HuH-7 (cell line): ENCODE results near the gene TNFRSF25.
"Not testable (repeated sequence)": the region's sequence is repeated elsewhere in the genome, so short reads cannot be mapped to it uniquely, and the experiment has no call there.

Experiments
- DNase-seq: peaks from one replicate; pipeline ENCODE4 v3.0.0; 2011; ENCODE audit warnings: low spot score

Gene TNFRSF25

DNA sequence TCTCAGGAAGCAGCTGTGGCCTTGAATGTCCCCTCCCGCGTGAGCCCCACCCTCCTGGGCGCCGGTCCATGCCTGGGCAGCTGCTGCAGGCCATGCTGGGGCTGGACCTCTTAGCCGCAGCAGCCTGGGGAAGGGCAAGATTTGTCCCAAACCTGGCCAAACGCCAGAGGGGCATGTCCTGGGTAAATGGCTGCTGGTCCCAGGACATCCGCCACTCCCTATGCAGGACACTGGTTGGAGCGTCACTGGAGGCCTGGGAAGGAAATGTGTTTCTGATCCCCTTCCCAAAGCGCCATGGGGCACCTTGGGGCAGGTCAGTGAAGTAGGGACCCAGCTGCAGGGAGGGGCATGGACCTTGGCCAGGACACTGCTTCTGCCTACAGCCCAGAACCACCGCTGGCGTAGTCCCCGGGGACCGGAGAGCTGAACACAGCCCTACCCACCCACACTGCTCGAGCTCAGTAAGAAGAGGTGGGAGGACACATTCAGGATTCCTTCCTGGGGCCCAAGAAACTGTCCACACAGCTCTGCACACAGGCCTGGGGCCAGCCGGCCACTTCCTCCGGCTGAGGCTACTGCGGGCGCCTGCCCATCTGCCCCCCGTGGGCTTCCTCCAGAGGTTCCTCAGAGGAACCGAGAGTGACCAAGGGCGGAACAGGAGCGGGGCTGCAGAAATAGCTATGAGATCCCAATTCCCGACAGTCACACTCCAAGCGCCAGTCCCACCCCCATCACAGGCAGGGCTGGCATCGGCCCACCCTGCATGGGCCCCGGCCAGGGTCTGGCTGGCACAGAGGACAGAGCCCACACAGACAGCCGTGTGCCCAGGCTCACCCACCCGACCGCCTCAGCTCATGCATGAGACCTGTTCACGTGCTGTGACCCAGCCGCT is 36.3 kb upstream of the TNFRSF25 start:
- no peak for DNase-seq

DNA sequence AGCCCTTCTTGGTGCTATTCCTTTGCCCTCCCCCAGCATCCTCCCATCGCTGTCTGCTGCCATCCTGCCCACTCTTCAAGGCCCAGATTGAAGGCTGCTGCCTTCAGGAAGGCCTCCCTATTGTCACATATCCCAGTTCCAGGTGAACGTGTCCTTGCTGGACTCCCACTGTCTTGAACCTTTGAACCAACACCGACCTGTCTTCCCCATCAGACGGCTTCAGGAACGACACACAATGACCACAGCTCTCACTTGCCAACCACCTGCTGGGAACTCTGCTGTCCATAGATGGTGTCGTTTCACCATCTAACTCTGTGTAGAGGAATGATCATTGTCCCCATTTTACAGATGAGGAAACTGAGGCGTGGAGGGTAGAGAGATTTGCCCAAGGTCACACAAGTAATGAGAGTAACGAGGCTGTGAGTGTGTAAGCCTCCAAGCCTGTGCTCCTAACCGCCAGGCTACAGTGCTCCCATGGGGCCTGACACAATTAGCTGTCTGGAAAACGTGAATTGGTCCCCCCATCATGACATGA is 35.4 kb upstream of the TNFRSF25 start:
- DNase-seq = no peak

- no peak for DNase-seq
These were observed 34.7 kb upstream of the TNFRSF25 start for GRCh38 chr1:6500544-6501278.

- DNase-seq = no peak
These were observed 33.3 kb upstream of the TNFRSF25 start for GRCh38 chr1:6499296-6499695.

- no peak for DNase-seq
These were observed 32.7 kb upstream of the TNFRSF25 start for GRCh38 chr1:6498576-6499111.

DNA sequence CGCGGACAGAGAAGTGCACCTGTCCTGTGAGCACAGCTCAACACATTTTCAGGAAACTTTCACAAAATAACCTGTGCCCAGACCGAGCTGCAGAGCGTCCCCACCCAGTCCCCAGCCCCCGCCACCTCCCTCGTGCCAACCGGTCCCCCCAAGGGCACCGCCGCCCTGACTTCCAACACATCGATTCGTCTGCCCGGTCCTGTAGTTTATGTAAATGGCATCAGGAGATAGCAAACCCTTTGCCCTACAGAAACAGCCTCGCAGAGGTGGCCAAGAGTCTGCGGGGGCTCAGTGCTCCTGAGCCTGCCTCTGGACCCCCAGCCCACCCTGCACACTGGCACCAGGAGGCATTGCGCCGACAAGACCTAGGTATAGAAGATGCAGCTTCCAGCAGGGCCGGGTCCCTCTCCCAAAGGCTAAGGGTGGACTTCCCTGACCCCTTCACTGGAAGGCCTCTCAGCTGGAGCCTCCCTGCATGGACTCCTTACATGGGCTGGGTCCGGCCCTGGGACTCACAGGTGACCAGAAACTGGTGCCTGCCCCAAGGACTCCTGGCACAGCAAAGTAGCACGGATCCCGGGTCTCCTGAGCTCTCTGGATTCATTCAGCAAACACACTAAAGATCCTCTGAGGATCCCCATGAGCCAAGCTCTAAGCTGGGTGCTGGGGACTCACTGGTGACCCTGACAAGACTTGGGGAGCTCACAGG is 32.0 kb upstream of the TNFRSF25 start:
- no peak for DNase-seq

DNA sequence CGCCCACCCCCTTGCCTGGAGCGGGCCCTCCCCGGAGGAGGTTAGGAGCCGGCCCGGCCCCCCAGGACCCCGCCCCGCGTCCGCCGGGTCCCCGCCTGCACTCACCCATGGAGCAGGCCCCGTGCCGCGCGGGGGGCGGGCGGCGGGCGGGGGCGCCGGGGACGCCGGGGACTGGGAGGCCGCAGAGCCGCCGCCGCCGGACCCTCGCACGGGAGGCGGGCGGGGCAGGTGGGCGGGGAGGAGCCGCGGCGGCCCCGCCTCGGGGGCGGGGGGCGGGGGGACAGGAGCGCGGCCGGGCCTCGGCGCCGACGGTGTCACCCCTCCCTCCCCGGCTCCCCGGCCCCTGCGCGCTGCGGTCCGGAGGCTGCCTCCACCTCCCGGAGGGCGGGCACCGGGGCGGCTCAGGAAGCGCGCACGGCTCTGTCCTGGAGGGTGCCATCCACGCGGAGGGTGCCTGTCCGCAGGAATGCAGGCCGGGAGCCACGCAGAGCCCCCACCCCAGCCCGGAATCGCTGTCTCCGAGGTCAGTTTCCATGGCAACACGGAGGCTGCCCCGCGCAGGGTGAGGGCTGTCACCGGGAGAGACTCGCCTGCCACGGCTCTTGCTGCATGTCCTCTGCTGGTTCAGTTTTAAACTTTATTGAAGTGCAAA is 31.4 kb upstream of the TNFRSF25 start:
- peak; percentile 77 for DNase-seq

GRCh38 chr1:6496890-6497214 is 30.9 kb upstream of the TNFRSF25 start:
- no peak for DNase-seq

DNA sequence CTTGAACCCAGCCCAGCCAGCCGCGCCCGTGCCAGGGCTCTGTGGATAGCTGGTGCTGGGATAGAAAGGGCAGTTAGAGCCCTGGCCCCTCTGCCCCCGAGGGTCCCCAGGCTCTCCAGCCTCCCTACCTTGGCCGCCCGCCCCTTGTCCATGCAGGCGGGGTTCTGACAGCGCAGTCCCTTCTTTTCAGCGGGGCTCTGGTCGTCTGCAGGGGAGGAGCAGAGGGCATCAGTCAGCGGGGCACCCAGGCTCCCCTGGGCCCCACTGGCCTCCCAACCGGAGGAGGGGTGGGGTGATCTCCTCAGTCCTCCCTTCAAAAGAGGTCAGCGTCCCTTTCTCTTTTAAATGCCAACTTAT is 30.4 kb upstream of the TNFRSF25 start:
- no peak for DNase-seq

- no peak for DNase-seq
These were observed 29.8 kb upstream of the TNFRSF25 start for GRCh38 chr1:6495540-6496364.

GRCh38 chr1:6495041-6495441 is 29.1 kb upstream of the TNFRSF25 start:
- no peak for DNase-seq

DNA sequence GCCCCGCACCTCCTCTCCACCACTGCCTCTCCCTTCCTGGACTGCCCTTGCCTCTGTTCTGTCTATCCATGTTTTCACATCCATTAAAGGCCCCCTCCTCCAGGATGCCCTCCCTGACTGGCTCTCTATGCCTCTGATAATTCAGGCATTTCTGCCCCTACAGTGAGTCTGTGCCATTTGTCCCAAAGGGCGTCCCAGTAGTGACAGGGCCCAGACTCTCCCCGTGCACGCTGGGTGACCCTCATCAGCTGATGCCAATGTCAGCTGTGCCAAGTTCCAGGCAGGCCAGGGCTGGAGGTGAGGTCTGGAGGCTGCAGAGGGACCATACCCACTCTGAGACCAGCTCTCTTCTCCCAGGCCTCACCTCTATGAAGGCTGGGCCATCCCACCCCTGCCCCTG is 28.7 kb upstream of the TNFRSF25 start:
- no peak for DNase-seq

DNA sequence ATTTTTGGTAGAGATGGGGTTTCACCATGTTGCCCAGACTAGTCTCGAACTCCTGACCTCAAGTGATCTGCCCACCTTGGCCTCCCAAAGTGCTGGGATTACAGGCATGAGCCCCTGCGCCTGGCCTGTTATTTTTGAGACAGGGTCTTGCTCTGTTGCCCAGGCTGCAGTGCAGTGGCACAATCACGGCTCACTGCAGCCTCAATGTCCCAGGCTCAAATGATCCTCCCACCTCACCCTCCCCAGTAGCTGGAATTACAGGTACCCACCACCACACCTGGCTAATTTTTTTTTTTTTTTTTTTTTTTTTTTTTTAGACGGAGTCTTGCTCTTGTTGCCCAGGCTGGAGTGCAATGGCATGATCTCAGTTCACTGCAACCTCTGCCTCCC is 27.9 kb upstream of the TNFRSF25 start:
- not testable (repeated sequence) for DNase-seq

DNA sequence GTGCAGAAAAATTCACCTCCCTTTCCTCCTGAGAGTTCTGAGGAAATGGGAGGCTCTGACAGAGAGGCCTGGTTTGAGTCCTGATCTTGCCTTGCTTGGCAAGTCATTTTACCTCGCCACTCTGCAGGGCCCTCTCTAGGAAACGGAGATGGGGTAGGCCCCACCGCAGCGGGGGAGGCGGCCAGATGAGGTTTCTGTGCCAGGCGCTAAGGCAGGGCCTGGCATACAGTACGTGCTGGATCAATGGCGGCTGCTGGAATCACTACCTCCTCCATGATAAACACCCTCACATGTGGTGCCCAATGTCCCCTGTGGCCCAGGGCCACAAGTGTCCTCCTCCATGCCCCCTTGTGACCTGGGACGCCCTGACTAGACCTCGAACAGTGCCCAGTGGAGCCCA is 26.0 kb upstream of the TNFRSF25 start:
- no peak for DNase-seq

- DNase-seq = no peak
These were observed 25.5 kb upstream of the TNFRSF25 start, which contains the start of gene PLEKHG5 for GRCh38 chr1:6491480-6491962. PLEKHG5 (minus strand) TSS chr1:6491667; CDS start chr1:6477571, 14,096 bp downstream.

DNA sequence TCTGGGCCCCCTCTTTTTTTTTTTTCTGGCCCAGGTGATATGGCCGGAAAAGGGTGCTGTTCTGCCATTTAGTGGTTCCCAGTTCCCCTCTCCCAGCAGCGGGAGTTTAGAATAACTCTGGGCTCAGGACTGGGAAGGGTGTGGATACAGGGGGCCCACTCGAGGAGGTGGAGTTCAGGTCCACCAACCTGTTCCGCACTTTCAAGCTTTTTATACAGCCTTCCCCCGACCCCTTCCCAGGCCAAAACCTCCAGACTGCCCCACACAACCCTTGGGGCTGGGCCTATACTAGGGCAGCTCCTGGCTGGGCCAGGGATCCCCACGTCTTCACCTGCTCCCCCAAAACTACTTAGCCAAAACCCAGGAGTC is 25.1 kb upstream of the TNFRSF25 start:
- no peak for DNase-seq

DNA sequence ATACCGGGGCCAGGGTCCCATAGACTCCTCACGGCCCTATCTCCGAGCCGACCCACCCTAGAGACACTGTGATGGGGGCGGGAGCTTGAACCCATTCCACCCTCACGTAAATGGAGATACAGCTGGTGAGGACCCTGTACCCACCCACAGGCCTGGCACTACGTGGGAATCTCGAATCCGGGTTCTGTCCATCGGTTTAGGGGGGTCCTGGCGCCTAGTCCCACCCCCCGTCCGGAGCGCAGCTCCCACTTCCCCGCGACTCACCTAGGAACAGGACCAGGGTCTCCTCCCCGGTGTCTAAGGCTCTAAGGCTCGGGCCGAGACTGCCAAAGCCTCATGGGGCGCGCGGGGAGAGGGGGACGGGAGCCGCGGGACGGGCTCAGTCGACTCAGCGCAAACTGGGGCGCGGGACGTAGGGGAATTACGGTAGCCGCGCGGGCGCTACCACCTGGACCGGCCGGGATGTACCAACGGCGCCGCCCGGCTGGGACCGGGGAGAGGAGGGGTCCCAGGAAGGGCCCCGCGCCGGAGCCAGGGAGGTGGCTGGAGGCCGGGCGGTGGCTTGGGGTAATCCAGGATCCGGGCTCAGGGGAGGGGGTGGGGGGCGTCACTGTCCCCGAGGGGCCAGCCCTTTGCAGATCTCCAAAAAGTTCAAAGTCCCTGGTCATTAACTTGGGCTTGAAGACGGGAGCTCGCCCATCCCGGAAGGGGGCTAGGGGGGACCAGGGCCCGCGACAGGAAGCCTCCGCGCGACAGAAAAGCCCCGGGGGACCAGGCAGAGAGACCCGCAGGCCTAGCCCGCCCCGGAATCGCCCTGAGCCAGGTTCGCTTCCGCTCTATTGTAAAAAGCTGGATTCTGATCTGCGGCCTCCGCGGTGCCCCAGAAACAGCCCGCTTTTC is 24.5 kb upstream of the TNFRSF25 start:
- DNase-seq = peak; percentile 81

GRCh38 chr1:6489799-6490180 is 23.8 kb upstream of the TNFRSF25 start:
- DNase-seq = peak; percentile 97

GRCh38 chr1:6489383-6489765 is 23.4 kb upstream of the TNFRSF25 start:
- no peak for DNase-seq
